Mesendoderm (in vitro differentiated cells): ENCODE results near the gene FBXL20.

ENCODE experiments used
- DNase-seq: peaks from one replicate; pipeline ENCODE4 v3.0.0; 2013
- H2AK5ac ChIP-seq: 2 replicates; pipeline ENCODE4 v1.6.1; 2013; ENCODE audit warnings: low read length, inconsistent platforms
- H2BK120ac ChIP-seq: 2 replicates; pipeline ENCODE4 v1.6.1; 2013; ENCODE audit warnings: low read depth, mild to moderate bottlenecking, low read length, moderate library complexity, mixed read lengths
- H2BK15ac ChIP-seq: replicated peaks from 2 replicates; pipeline ENCODE4 v1.6.1; 2013; ENCODE audit warnings: low read depth, mild to moderate bottlenecking, moderate library complexity
- H2BK5ac ChIP-seq: 2 replicates; pipeline ENCODE4 v1.6.1; 2013; ENCODE audit warnings: low read length, inconsistent platforms
- H3K18ac ChIP-seq: 2 replicates; pipeline ENCODE4 v1.6.1; 2013; ENCODE audit warnings: mild to moderate bottlenecking, low read length, mixed read lengths
- H3K23ac ChIP-seq: one replicate; pipeline ENCODE4 v1.6.1; 2013; ENCODE audit warnings: low read length
- H3K27ac ChIP-seq: 2 replicates; pipeline ENCODE4 v1.5.1; 2013; ENCODE audit warnings: low read depth, mild to moderate bottlenecking, inconsistent platforms, low read length, moderate library complexity
- H3K27me3 ChIP-seq: 2 replicates; pipeline ENCODE4 v1.6.1; 2013; ENCODE audit warnings: low read length, control low read depth, mild to moderate bottlenecking, inconsistent platforms; ENCODE audit not compliant: insufficient read depth, poor library complexity
- H3K36me3 ChIP-seq: 2 replicates; pipeline ENCODE4 v1.6.1; 2013; ENCODE audit warnings: low read length, inconsistent platforms; ENCODE audit not compliant: control insufficient read depth, insufficient read depth
- H3K4ac ChIP-seq: one replicate; pipeline ENCODE4 v1.6.1; 2013; ENCODE audit warnings: low read depth, mild to moderate bottlenecking, low read length, moderate library complexity
- H3K4me1 ChIP-seq: 2 replicates; pipeline ENCODE4 v1.6.1; 2013; ENCODE audit warnings: low read depth, low read length, inconsistent platforms; ENCODE audit not compliant: control insufficient read depth
- H3K4me2 ChIP-seq: 2 replicates; pipeline ENCODE4 v1.6.1; 2013; ENCODE audit warnings: low read length
- H3K4me3 ChIP-seq: 2 replicates; pipeline ENCODE4 v1.5.1; 2013; ENCODE audit warnings: mild to moderate bottlenecking, low read length
- H3K56ac ChIP-seq: one replicate; pipeline ENCODE4 v1.6.1; 2013; ENCODE audit warnings: low read length
- H3K79me1 ChIP-seq: 2 replicates; pipeline ENCODE4 v1.6.1; 2013; ENCODE audit warnings: low read length, inconsistent platforms
- H3K79me2 ChIP-seq: 2 replicates; pipeline ENCODE4 v1.6.1; 2013; ENCODE audit warnings: mild to moderate bottlenecking, low read length; ENCODE audit not compliant: control insufficient read depth, insufficient read depth
- H3K9ac ChIP-seq: 2 replicates; pipeline ENCODE4 v1.6.1; 2013; ENCODE audit warnings: low read length, inconsistent platforms
- H4K5ac ChIP-seq: one replicate; pipeline ENCODE4 v1.6.1; 2013; ENCODE audit warnings: low read length
- H4K8ac ChIP-seq: one replicate; pipeline ENCODE4 v1.6.1; 2013; ENCODE audit warnings: low read depth, mild to moderate bottlenecking, control low read depth, low read length, moderate library complexity
- WGBS: extraction: QIAGEN DNeasy Blood & Tissue Kit; methylation state at CpG from one replicate; pipeline ENCODE4 v1.1.7; 2013; ENCODE audit warnings: low lambda C conversion rate, missing lambda C conversion rate; ENCODE audit not compliant: insufficient coverage; ENCODE audit errors: extremely low coverage; 5-methylcytosine and 5-hydroxymethylcytosine counted together

FBXL20 gene

GRCh38 chr17:39225959-39226683 is 175.3 kb downstream of the FBXL20 start:
- Histone ChIP-seq H2BK5ac (no peak overlapping the region), H3K36me3 (no peaks in the 10 kb centered on the region), H3K4me2 (peak overlapping the region; percentile 34), H3K4me3 (no peak overlapping the region), H3K9ac (peak overlapping the region; percentile 24), H3K27me3 (peaks cover 24% of the 10 kb centered on the region), H3K27ac (no peak overlapping the region), H2AK5ac (no peak overlapping the region), H3K4me1 (peaks cover 3% of the 10 kb centered on the region), H4K8ac (no peak overlapping the region), H3K79me2 (no peaks in the 10 kb centered on the region), H3K23ac (no peak overlapping the region), H3K79me1 (no peaks in the 10 kb centered on the region), H3K4ac (no peak overlapping the region), H3K18ac (no peak overlapping the region), H2BK120ac (no peak overlapping the region), H2BK15ac (no peak overlapping the region), H4K5ac (no peak overlapping the region), H3K56ac (peak overlapping the region; percentile 42)
- no CpG with 5 or more reads among the region's 24 CpGs for WGBS
- peak; percentile 91 for DNase-seq

GRCh38 chr17:39225308-39225958 is 176.0 kb downstream of the FBXL20 start, which contains the start of gene STAC2:
STAC2 (minus strand) TSS chr17:39225945; CDS start chr17:39225502, 443 bp downstream.
- H3K4me3 ChIP-seq = no peak within 1 kb of the TSS
- peaks cover 24% of the 10 kb centered on the region for H3K27me3 ChIP-seq
- H2AK5ac ChIP-seq = no peak within 1 kb of the TSS
- H4K8ac ChIP-seq = no peak within 1 kb of the TSS
- no peaks in the 10 kb centered on the region for H3K79me1 ChIP-seq
- no peak within 1 kb of the TSS for H2BK5ac ChIP-seq
- no peak within 1 kb of the TSS for H3K23ac ChIP-seq
- no peak within 1 kb of the TSS for H2BK15ac ChIP-seq
- no peak within 1 kb of the TSS for H2BK120ac ChIP-seq
- no CpG with 5 or more reads among the region's 71 CpGs for WGBS
- H4K5ac ChIP-seq = no peak within 1 kb of the TSS
- H3K9ac ChIP-seq = peak within 1 kb of the TSS; percentile 45
- H3K4me1 ChIP-seq = peaks cover 3% of the 10 kb centered on the region
- H3K36me3 ChIP-seq = no peaks in the 10 kb centered on the region
- H3K79me2 ChIP-seq = no peaks in the 10 kb centered on the region
- H3K4me2 ChIP-seq = peak within 1 kb of the TSS; percentile 64
- H3K56ac ChIP-seq = peak within 1 kb of the TSS; percentile 42
- no peak for DNase-seq
- H3K18ac ChIP-seq = no peak within 1 kb of the TSS
- H3K4ac ChIP-seq = no peak within 1 kb of the TSS
- H3K27ac ChIP-seq = no peak within 1 kb of the TSS

- Histone ChIP-seq H3K36me3 (no peaks in the 10 kb centered on the region), H3K4me2 (peak overlapping the region; percentile 64), H3K4me3 (no peak overlapping the region), H3K4ac (no peak overlapping the region), H4K5ac (no peak overlapping the region), H3K27me3 (peaks cover 24% of the 10 kb centered on the region), H3K18ac (no peak overlapping the region), H2BK120ac (no peak overlapping the region), H3K23ac (no peak overlapping the region), H2AK5ac (no peak overlapping the region), H3K79me1 (no peaks in the 10 kb centered on the region), H3K79me2 (no peaks in the 10 kb centered on the region), H3K9ac (peak overlapping the region; percentile 45), H4K8ac (no peak overlapping the region), H2BK15ac (no peak overlapping the region), H2BK5ac (no peak overlapping the region), H3K27ac (no peak overlapping the region), H3K4me1 (peaks cover 3% of the 10 kb centered on the region), H3K56ac (peak overlapping the region; percentile 42)
- DNase-seq = no peak
- WGBS = no CpG with 5 or more reads among the region's 68 CpGs
Observed at GRCh38 chr17:39224778-39225307, 176.6 kb downstream of the FBXL20 start.

- no CpG with 5 or more reads among the region's 33 CpGs for WGBS
Observed at GRCh38 chr17:39223907-39224777, 177.3 kb downstream of the FBXL20 start.

GRCh38 chr17:39222866-39223834 is 178.3 kb downstream of the FBXL20 start:
- H2AK5ac ChIP-seq = no peak overlapping the region
- no peak overlapping the region for H3K23ac ChIP-seq
- no peaks in the 10 kb centered on the region for H3K36me3 ChIP-seq
- H3K4ac ChIP-seq = no peak overlapping the region
- H4K8ac ChIP-seq = no peak overlapping the region
- H3K4me1 ChIP-seq = peaks cover 3% of the 10 kb centered on the region
- no peak overlapping the region for H3K18ac ChIP-seq
- H2BK15ac ChIP-seq = no peak overlapping the region
- DNase-seq = no peak
- H3K56ac ChIP-seq = no peak overlapping the region
- no peaks in the 10 kb centered on the region for H3K79me2 ChIP-seq
- no peak overlapping the region for H2BK120ac ChIP-seq
- no peak overlapping the region for H3K9ac ChIP-seq
- H3K4me2 ChIP-seq = no peak overlapping the region
- no CpG with 5 or more reads among the region's 9 CpGs for WGBS
- H2BK5ac ChIP-seq = no peak overlapping the region
- H3K79me1 ChIP-seq = no peaks in the 10 kb centered on the region
- H3K27ac ChIP-seq = no peak overlapping the region
- peaks cover 30% of the 10 kb centered on the region for H3K27me3 ChIP-seq
- H4K5ac ChIP-seq = no peak overlapping the region
- no peak overlapping the region for H3K4me3 ChIP-seq

More at GRCh38 chr17:39223907-39224777, 177.3 kb downstream of the FBXL20 start:
- Histone ChIP-seq H3K18ac (no peak overlapping the region), H2AK5ac (no peak overlapping the region), H3K4me1 (peaks cover 3% of the 10 kb centered on the region), H3K4me3 (no peak overlapping the region), H4K8ac (no peak overlapping the region), H3K79me2 (no peaks in the 10 kb centered on the region), H4K5ac (no peak overlapping the region), H3K36me3 (no peaks in the 10 kb centered on the region), H3K23ac (no peak overlapping the region), H3K27ac (no peak overlapping the region), H3K79me1 (no peaks in the 10 kb centered on the region), H3K4ac (no peak overlapping the region), H3K4me2 (peak overlapping the region; percentile 64), H3K27me3 (peaks cover 26% of the 10 kb centered on the region), H3K9ac (peak overlapping the region; percentile 45), H2BK15ac (no peak overlapping the region), H2BK5ac (no peak overlapping the region), H3K56ac (peak overlapping the region; percentile 42), H2BK120ac (no peak overlapping the region)
- DNase-seq = no peak
